ENCODE measurements around the gene TULP4. TPM values are rescaled to one million over a fixed set of nuclear protein-coding genes. Genes with fewer than 3 reads are reported as not detected.

TULP4 gene
- total and polyA plus RNA-seq, 7 donors, result 2.4 to 142 (median 98.7) TPM

DNA sequence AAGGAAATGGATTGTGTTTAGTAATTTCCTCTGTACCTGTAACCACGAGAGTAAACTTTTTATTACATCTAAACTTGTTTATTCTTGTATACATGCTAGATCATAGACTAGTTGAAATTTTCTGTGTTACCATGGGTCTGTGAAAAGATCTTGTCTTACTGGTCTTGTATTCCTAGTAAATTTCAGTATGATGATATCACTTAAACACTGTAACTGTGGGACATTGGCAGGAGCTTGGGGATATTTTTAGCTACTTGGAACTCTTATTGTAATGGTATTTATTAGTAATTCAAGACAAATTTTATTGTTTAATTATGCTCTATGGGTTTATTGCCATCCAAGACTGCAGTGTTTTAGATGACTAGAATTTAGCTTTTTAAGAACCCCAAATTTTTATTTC is 25.9 kb upstream of the TULP4 start:
- Histone ChIP-seq H3K9me3 (no peaks in the 10 kb centered on the region), H3K4me1 (peaks cover 0 to 42% (median 34%) of the 10 kb centered on the region in 4 donors), H3K27ac (peak overlapping the region in 3 of 4 donors; percentile 9 to 74 (median 36)), H3K36me3 (no peaks in the 10 kb centered on the region), H3K4me3 (no peak overlapping the region), H3K27me3 (no peaks in the 10 kb centered on the region)
- peak in 1 of 4 donors; percentile 24 for TF ChIP-seq POLR2AphosphoS5 (IDR thresholded peaks at IDR 0.05)
- TF ChIP-seq POLR2A (IDR thresholded peaks at IDR 0.05), result no peak
- intact Hi-C loops (cut with DNase I), result no loop called here
- no peak for DNase-seq
- WGBS, 2 donors, result 6 to 15% methylated on average over 1 of the region's 1 CpG

- H3K4me1 ChIP-seq, result peaks cover 0 to 42% (median 34%) of the 10 kb centered on the region in 4 donors
- WGBS, 2 donors, result 25 to 66% methylated on average over 4 of the region's 4 CpGs
- no peak for DNase-seq
- intact Hi-C loops (cut with DNase I), result no loop called here
- TF ChIP-seq EP300 (IDR thresholded peaks at IDR 0.05) (peak in 1 of 4 donors; percentile 34), POLR2A (IDR thresholded peaks at IDR 0.05) (no peak), POLR2AphosphoS5 (IDR thresholded peaks at IDR 0.05) (peak in 3 of 4 donors; percentile 41 to 64 (median 51))
- TF ChIP-seq, protein P1, sequence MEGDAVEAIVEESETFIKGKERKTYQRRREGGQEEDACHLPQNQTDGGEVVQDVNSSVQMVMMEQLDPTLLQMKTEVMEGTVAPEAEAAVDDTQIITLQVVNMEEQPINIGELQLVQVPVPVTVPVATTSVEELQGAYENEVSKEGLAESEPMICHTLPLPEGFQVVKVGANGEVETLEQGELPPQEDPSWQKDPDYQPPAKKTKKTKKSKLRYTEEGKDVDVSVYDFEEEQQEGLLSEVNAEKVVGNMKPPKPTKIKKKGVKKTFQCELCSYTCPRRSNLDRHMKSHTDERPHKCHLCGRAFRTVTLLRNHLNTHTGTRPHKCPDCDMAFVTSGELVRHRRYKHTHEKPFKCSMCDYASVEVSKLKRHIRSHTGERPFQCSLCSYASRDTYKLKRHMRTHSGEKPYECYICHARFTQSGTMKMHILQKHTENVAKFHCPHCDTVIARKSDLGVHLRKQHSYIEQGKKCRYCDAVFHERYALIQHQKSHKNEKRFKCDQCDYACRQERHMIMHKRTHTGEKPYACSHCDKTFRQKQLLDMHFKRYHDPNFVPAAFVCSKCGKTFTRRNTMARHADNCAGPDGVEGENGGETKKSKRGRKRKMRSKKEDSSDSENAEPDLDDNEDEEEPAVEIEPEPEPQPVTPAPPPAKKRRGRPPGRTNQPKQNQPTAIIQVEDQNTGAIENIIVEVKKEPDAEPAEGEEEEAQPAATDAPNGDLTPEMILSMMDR (IDR thresholded peaks at IDR 0.05), result no peak
- H3K9me3 ChIP-seq, result no peaks in the 10 kb centered on the region
- no peaks in the 10 kb centered on the region for H3K36me3 ChIP-seq
- no peaks in the 10 kb centered on the region for H3K27me3 ChIP-seq
- H3K4me3 ChIP-seq, result no peak overlapping the region
- H3K27ac ChIP-seq, result peak overlapping the region in 3 of 4 donors; percentile 9 to 74 (median 36)
These were observed 25.2 kb upstream of the TULP4 start for GRCh38 chr6:158287047-158287446.

- no peaks in the 10 kb centered on the region for H3K27me3 ChIP-seq
- TF ChIP-seq POLR2AphosphoS5 (IDR thresholded peaks at IDR 0.05) (no peak), EP300 (IDR thresholded peaks at IDR 0.05) (no peak), POLR2A (IDR thresholded peaks at IDR 0.05) (no peak)
- TF ChIP-seq, protein P1 (IDR thresholded peaks at IDR 0.05), result no peak
- DNase-seq, result no peak
- intact Hi-C loops (cut with DNase I), result no loop called here
- peaks cover 0 to 27% (median 23%) of the 10 kb centered on the region in 4 donors for H3K4me1 ChIP-seq
- no peak overlapping the region for H3K4me3 ChIP-seq
- no peaks in the 10 kb centered on the region for H3K36me3 ChIP-seq
- H3K27ac ChIP-seq, result no peak overlapping the region
- no peaks in the 10 kb centered on the region for H3K9me3 ChIP-seq
- 73 to 95% methylated on average over 3 of the region's 3 CpGs for WGBS, 2 donors
These were observed 22.2 kb upstream of the TULP4 start for GRCh38 chr6:158290040-158290439.

DNA sequence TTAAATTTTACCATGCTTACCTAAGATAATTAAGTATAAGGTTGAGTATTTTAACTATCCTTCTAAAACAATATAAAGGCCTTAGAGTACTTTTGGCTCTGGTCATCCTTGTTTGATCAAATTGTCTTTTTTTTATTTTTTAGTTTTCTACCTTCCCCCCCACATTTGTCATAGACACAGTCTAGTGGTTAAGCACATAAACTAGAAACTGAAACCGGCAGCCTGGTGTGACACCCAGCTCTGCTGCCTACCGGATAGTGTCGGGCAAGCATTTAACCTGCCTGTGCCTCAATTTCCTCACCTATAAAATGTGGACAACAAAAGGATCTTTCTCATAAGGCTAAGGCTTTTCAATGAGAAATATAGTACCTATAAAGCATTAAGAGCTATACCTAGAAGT is 21.6 kb upstream of the TULP4 start:
- Histone ChIP-seq H3K4me3 (no peak overlapping the region), H3K27ac (no peak overlapping the region), H3K4me1 (peaks cover 0 to 21% (median 17%) of the 10 kb centered on the region in 4 donors), H3K9me3 (no peaks in the 10 kb centered on the region), H3K36me3 (no peaks in the 10 kb centered on the region), H3K27me3 (no peaks in the 10 kb centered on the region)
- intact Hi-C loops (cut with DNase I), result no loop called here
- no peak for DNase-seq
- WGBS, 2 donors, result 28% methylated on average over 3 of the region's 3 CpGs
- no peak for TF ChIP-seq POLR2A (IDR thresholded peaks at IDR 0.05)
- TF ChIP-seq, protein P1 (IDR thresholded peaks at IDR 0.05), result no peak
- no peak for TF ChIP-seq POLR2AphosphoS5 (IDR thresholded peaks at IDR 0.05)
- no peak for TF ChIP-seq EP300 (IDR thresholded peaks at IDR 0.05)

DNA sequence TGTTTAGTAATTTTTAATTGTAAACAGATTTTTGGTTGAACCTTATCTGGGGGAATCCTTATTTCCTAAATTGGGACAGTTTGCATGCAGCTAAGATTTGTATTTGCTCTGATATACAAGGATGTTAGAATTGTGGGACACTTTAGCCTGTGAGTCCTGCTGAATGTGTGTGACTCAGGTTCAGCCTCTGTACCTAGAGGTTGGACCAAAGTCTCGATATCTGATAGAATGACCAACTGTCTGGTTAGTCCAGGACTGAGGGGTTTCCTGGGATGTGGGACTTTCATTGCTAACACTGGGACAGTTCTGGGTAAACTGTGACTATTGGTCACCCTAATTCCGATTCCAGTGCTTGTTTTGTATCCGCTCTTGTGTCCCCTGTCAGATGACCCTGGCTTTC is 20.2 kb upstream of the TULP4 start:
- intact Hi-C loops (cut with DNase I), result no loop called here
- no peak for DNase-seq
- WGBS, 2 donors, result 97% methylated on average over 3 of the region's 3 CpGs
- Histone ChIP-seq H3K4me1 (peaks cover 0 to 8% (median 4%) of the 10 kb centered on the region in 4 donors), H3K4me3 (no peak overlapping the region), H3K27me3 (no peaks in the 10 kb centered on the region), H3K27ac (no peak overlapping the region), H3K9me3 (peaks cover 0 to 8% (median under 1%) of the 10 kb centered on the region in 4 donors), H3K36me3 (no peaks in the 10 kb centered on the region)
- no peak for TF ChIP-seq POLR2AphosphoS5 (IDR thresholded peaks at IDR 0.05)
- TF ChIP-seq, protein P1 (IDR thresholded peaks at IDR 0.05), result no peak
- TF ChIP-seq POLR2A (IDR thresholded peaks at IDR 0.05), result no peak
- no peak for TF ChIP-seq EP300 (IDR thresholded peaks at IDR 0.05)

Data from sigmoid colon (tissue), 7 donors.